Neutrophil (primary cell): ENCODE data around the gene BACH2.

Experiments used
- H3K27ac ChIP-seq: fragments of 200-600 bp; sonication (generic); 2 replicates; pipeline ENCODE4 v1.5.1; 2016; ENCODE audit warnings: mild to moderate bottlenecking, moderate library complexity
- H3K27me3 ChIP-seq: fragments of 200-600 bp; sonication (generic); 2 replicates; pipeline ENCODE4 v1.6.0; 2016; ENCODE audit warnings: mild to moderate bottlenecking
- H3K36me3 ChIP-seq: fragments of 200-600 bp; sonication (generic); 2 replicates; pipeline ENCODE4 v1.5.1; 2017
- H3K4me1 ChIP-seq, 2 experiments: fragments of 200-600 bp in 1 of 2; sonication (generic) in 1 of 2; 1 replicate in 1 of 2; 2 replicates in 1 of 2; pipeline versions ENCODE4 v1.5.1 to v1.6.1; 2013 to 2016; ENCODE audit warnings: low read depth in 1 of 2, low read length in 1 of 2, mild to moderate bottlenecking in 1 of 2, moderate library complexity in 1 of 2; ENCODE audit not compliant: control insufficient read depth in 1 of 2, insufficient read depth in 1 of 2
- H3K4me3 ChIP-seq, 2 experiments: fragments of 200-600 bp in 1 of 2; sonication (generic) in 1 of 2; 1 replicate in 1 of 2; 2 replicates in 1 of 2; pipeline ENCODE4 v1.5.1; 2013 to 2016; ENCODE audit warnings: low read depth in 1 of 2, low read length in 1 of 2, mild to moderate bottlenecking in 1 of 2, moderate library complexity in 1 of 2
- H3K9me3 ChIP-seq: fragments of 200-600 bp; sonication (generic); 2 replicates; pipeline ENCODE4 v1.5.1; 2016
- TF ChIP-seq, protein P1 (sequence below): fragments of 200-600 bp; sonication (generic); IDR thresholded peaks from 2 replicates; pipeline ENCODE4 v1.5.1; 2016; ENCODE audit warnings: antibody characterized with exemption

The BACH2 gene

GRCh38 chr6:89977808-89978748 is 318.6 kb downstream of the BACH2 start:
- Histone ChIP-seq H3K36me3 (no peaks in the 10 kb centered on the region), H3K4me3 (no peak overlapping the region), H3K27ac (no peak overlapping the region), H3K27me3 (no peaks in the 10 kb centered on the region), H3K9me3 (no peaks in the 10 kb centered on the region), H3K4me1 (no peaks in the 10 kb centered on the region)
- TF ChIP-seq, protein P1, sequence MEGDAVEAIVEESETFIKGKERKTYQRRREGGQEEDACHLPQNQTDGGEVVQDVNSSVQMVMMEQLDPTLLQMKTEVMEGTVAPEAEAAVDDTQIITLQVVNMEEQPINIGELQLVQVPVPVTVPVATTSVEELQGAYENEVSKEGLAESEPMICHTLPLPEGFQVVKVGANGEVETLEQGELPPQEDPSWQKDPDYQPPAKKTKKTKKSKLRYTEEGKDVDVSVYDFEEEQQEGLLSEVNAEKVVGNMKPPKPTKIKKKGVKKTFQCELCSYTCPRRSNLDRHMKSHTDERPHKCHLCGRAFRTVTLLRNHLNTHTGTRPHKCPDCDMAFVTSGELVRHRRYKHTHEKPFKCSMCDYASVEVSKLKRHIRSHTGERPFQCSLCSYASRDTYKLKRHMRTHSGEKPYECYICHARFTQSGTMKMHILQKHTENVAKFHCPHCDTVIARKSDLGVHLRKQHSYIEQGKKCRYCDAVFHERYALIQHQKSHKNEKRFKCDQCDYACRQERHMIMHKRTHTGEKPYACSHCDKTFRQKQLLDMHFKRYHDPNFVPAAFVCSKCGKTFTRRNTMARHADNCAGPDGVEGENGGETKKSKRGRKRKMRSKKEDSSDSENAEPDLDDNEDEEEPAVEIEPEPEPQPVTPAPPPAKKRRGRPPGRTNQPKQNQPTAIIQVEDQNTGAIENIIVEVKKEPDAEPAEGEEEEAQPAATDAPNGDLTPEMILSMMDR, result no peak

GRCh38 chr6:89976694-89977020 is 320.0 kb downstream of the BACH2 start:
- no peak overlapping the region for H3K4me3 ChIP-seq
- no peaks in the 10 kb centered on the region for H3K9me3 ChIP-seq
- TF ChIP-seq, protein P1, result no peak
- H3K4me1 ChIP-seq, result no peaks in the 10 kb centered on the region
- no peaks in the 10 kb centered on the region for H3K36me3 ChIP-seq
- H3K27me3 ChIP-seq, result no peaks in the 10 kb centered on the region
- no peak overlapping the region for H3K27ac ChIP-seq

- H3K4me3 ChIP-seq, result no peak overlapping the region
- TF ChIP-seq, protein P1, result no peak
- no peaks in the 10 kb centered on the region for H3K36me3 ChIP-seq
- H3K9me3 ChIP-seq, result no peaks in the 10 kb centered on the region
- no peak overlapping the region for H3K27ac ChIP-seq
- no peaks in the 10 kb centered on the region for H3K4me1 ChIP-seq
- peaks cover under 1% of the 10 kb centered on the region for H3K27me3 ChIP-seq
These were observed 320.5 kb downstream of the BACH2 start for GRCh38 chr6:89975991-89976693.

GRCh38 chr6:89975366-89975765 is 321.3 kb downstream of the BACH2 start:
- Histone ChIP-seq H3K27me3 (peaks cover 4% of the 10 kb centered on the region), H3K4me3 (no peak overlapping the region), H3K27ac (no peak overlapping the region), H3K4me1 (no peaks in the 10 kb centered on the region), H3K9me3 (no peaks in the 10 kb centered on the region), H3K36me3 (no peaks in the 10 kb centered on the region)
- TF ChIP-seq, protein P1, result no peak

- TF ChIP-seq, protein P1, result no peak
- H3K4me3 ChIP-seq, result no peak overlapping the region
- no peaks in the 10 kb centered on the region for H3K9me3 ChIP-seq
- peaks cover 4% of the 10 kb centered on the region for H3K27me3 ChIP-seq
- H3K36me3 ChIP-seq, result no peaks in the 10 kb centered on the region
- no peaks in the 10 kb centered on the region for H3K4me1 ChIP-seq
- no peak overlapping the region for H3K27ac ChIP-seq
These were observed 321.8 kb downstream of the BACH2 start for GRCh38 chr6:89974834-89975233.
